ENCODE data around the gene IQCK. TPM values are rescaled to one million over a fixed set of nuclear protein-coding genes. Genes with fewer than 3 reads are reported as not detected.

Gene IQCK
- total and polyA plus RNA-seq, 2 experiments from 2014 or later = 13.2 to 13.9 TPM

DNA sequence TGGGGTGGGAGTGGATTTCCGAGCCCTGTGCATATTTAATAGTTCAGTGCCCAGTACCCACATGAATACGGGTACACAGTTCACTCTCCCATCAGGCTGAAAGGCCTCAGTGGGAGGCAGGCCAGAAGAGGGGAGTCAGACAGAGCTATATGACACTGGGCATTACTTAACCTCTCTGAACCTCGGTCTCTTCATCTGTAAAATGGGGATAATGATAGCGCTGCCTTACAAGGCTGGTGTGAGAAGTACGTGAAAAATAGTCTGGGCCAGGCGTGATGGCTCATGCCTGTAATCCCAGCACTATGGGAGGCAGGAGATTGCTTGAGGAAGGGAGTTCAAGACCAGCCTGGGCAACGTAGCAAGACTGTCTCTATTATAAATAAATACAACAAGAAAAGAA, 163.0 kb downstream of the IQCK start:
- TF ChIP-seq, protein P1, sequence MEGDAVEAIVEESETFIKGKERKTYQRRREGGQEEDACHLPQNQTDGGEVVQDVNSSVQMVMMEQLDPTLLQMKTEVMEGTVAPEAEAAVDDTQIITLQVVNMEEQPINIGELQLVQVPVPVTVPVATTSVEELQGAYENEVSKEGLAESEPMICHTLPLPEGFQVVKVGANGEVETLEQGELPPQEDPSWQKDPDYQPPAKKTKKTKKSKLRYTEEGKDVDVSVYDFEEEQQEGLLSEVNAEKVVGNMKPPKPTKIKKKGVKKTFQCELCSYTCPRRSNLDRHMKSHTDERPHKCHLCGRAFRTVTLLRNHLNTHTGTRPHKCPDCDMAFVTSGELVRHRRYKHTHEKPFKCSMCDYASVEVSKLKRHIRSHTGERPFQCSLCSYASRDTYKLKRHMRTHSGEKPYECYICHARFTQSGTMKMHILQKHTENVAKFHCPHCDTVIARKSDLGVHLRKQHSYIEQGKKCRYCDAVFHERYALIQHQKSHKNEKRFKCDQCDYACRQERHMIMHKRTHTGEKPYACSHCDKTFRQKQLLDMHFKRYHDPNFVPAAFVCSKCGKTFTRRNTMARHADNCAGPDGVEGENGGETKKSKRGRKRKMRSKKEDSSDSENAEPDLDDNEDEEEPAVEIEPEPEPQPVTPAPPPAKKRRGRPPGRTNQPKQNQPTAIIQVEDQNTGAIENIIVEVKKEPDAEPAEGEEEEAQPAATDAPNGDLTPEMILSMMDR (IDR thresholded peaks at IDR 0.05; ENCODE audit: low read depth, low read length) = no peak

DNA sequence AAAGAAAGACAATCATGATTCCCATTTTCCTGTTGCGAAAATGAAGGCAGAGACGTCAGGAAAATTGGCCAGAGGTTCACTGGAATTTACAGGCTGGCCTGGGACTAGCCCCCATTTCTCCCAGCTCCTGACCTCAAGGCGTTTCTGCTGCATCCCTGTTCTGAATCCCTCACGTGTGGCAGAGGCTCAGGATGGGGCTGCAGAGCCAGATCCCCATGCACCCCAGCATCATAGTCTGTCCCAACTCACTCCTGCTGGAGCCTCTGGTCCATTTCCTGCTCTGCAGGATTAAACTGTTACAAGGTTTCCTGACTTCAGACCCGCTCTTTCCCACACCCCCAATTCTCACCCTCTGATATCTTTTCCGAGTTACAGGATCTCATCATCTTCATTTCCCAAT, 163.7 kb downstream of the IQCK start:
- Histone ChIP-seq H3K9me3 (ENCODE audit: low read depth) (no peaks in the 10 kb centered on the region), H3K27ac (no peak overlapping the region), H3K4me1 (ENCODE audit: low read depth) (peaks cover 12% of the 10 kb centered on the region), H3K27me3 (no peaks in the 10 kb centered on the region), H3K36me3 (no peaks in the 10 kb centered on the region), H3K4me3 (no peak overlapping the region)
- DNase-seq (ENCODE audit: low read depth in 1 of 2, low spot score in 1 of 2) = no peak
- TF ChIP-seq, protein P1 (IDR thresholded peaks at IDR 0.05; ENCODE audit: low read depth, low read length) = no peak

More for the DNA sequence above, 163.0 kb downstream of the IQCK start:
- DNase-seq (ENCODE audit: low read depth in 1 of 2, low spot score in 1 of 2) = no peak
- no peaks in the 10 kb centered on the region for H3K36me3 ChIP-seq
- H3K27ac ChIP-seq = no peak overlapping the region
- no peaks in the 10 kb centered on the region for H3K27me3 ChIP-seq
- H3K4me1 ChIP-seq (ENCODE audit: low read depth) = peaks cover 12% of the 10 kb centered on the region
- no peaks in the 10 kb centered on the region for H3K9me3 ChIP-seq (ENCODE audit: low read depth)
- no peak overlapping the region for H3K4me3 ChIP-seq

DNA sequence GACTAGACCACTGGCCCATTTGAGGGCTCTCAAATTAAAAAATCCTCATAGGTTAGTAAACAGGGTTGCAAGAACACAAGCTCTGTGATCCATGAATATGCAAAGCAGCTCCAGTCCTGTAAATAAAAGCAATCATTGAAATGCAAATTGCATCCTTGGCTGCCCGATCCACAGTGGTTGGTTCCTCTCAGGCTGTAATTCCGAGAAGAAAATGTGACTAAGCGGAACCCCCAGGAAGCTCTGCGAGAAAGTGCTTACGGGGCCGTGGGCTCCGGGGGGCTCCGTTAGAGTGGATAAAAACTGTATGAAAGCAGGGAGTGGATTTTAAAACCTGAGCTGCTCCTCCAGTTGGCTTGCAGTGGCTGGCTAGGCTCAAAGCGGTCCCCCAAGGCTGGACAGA, 164.1 kb downstream of the IQCK start:
- Histone ChIP-seq H3K9me3 (ENCODE audit: low read depth) (no peaks in the 10 kb centered on the region), H3K4me1 (ENCODE audit: low read depth) (peaks cover 12% of the 10 kb centered on the region), H3K4me3 (no peak overlapping the region), H3K36me3 (no peaks in the 10 kb centered on the region), H3K27ac (no peak overlapping the region), H3K27me3 (no peaks in the 10 kb centered on the region)
- DNase-seq (ENCODE audit: low read depth in 1 of 2, low spot score in 1 of 2) = no peak
- TF ChIP-seq, protein P1 (IDR thresholded peaks at IDR 0.05; ENCODE audit: low read depth, low read length) = no peak

DNA sequence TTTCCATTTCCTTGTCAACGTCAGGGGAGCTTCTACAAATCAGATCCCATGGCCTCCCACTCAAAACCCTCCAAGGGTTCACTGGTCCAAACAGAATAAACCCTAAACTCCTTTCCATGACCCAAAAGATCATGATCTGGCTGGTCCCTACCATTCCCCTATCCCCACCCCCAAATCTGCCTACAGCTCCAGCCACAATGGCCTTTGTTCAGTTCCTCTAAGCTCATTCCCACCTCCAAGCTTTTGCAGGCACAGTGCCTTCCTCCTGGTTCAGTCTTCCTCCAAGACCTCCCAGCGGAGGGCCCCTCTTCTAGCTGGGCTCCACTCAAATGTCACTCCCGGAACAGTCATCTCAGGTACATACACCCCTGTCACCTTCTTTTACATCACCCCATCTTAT, 164.6 kb downstream of the IQCK start:
- Histone ChIP-seq H3K27me3 (no peaks in the 10 kb centered on the region), H3K4me1 (ENCODE audit: low read depth) (peaks cover 12% of the 10 kb centered on the region), H3K27ac (no peak overlapping the region), H3K36me3 (no peaks in the 10 kb centered on the region), H3K9me3 (ENCODE audit: low read depth) (no peaks in the 10 kb centered on the region), H3K4me3 (peak overlapping the region; percentile 83)
- TF ChIP-seq, protein P1 (IDR thresholded peaks at IDR 0.05; ENCODE audit: low read depth, low read length) = no peak
- DNase-seq (ENCODE audit: low read depth in 1 of 2, low spot score in 1 of 2) = no peak

DNA sequence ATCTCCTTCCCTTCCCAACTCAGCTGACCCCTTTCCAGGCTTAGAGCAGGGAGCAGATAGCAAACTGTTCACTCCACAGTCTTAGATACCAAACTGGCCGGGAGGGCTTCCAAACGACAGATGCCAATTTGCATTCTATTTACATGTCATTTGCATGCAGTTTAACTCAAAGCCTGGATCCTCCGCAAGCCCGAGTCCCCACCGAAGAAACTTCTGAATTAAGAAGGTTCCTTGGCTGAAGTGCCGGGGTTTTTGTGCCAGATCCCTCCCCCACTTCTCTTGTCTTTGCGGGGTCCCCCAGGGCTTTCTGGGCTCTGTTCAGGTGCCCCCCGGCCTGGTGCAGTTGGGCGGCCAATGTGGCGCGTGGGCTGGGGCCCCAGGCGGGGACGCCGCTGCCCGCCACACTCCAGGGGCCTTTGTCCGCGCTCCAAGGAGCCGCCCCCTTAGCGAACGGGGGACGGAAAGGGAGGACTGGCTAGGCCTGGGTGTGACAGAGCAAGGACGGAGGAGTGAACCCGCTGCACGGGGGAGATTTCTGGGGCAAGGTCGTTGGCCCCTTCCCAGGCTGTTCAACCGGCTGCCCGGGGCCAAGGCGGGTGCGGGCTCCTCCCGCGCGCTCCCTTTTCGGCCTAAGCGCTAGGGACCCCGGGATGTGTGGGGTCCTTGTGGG, 165.4 kb downstream of the IQCK start:
- Histone ChIP-seq H3K4me1 (ENCODE audit: low read depth) (peaks cover 12% of the 10 kb centered on the region), H3K27me3 (no peaks in the 10 kb centered on the region), H3K4me3 (peak overlapping the region; percentile 83), H3K36me3 (no peaks in the 10 kb centered on the region), H3K9me3 (ENCODE audit: low read depth) (no peaks in the 10 kb centered on the region), H3K27ac (no peak overlapping the region)
- TF ChIP-seq, protein P1 (IDR thresholded peaks at IDR 0.05; ENCODE audit: low read depth, low read length) = no peak
- DNase-seq (ENCODE audit: low read depth in 1 of 2, low spot score in 1 of 2) = peak; percentile 69 to 70
